ENCODE results near the gene RAB3GAP2.

RAB3GAP2 gene

GRCh38 chr1:220272047-220272840, at the start of gene RAB3GAP2:
TSS of gene RAB3GAP2 (minus strand) at chr1:220272453. CDS start at chr1:220272337, 116 bp downstream.
- peak; percentile 25; the same call in 1 of the 2 replicates for TF ChIP-seq CTCF (IDR thresholded peaks at IDR 0.05; ENCODE audit: low read depth, low read length)
- peaks cover 22% of the 10 kb centered on the region for H3K36me3 ChIP-seq
- H3K27ac ChIP-seq, result peak within 1 kb of the TSS; percentile 78
- no peaks in the 10 kb centered on the region for H3K9me3 ChIP-seq (ENCODE audit: severe bottlenecking)
- H3K27me3 ChIP-seq (ENCODE audit: insufficient read depth, low read depth, severe bottlenecking), result no peaks in the 10 kb centered on the region
- DNase-seq, result peak; percentile 99
- peak within 1 kb of the TSS; percentile 96 for H3K4me3 ChIP-seq (ENCODE audit: low read depth, low read length)

GRCh38 chr1:220321758-220322157, 49.5 kb upstream of the RAB3GAP2 start:
- Histone ChIP-seq H3K36me3 (no peaks in the 10 kb centered on the region), H3K27me3 (ENCODE audit: insufficient read depth, low read depth, severe bottlenecking) (no peaks in the 10 kb centered on the region), H3K27ac (no peak overlapping the region), H3K4me3 (ENCODE audit: low read depth, low read length) (no peak overlapping the region), H3K9me3 (ENCODE audit: severe bottlenecking) (no peaks in the 10 kb centered on the region)
- DNase-seq, result no peak
- 0 out of 2 replicates have a peak, but pooled peaks have one; percentile 10 for TF ChIP-seq CTCF (IDR thresholded peaks at IDR 0.05; ENCODE audit: low read depth, low read length)

- Histone ChIP-seq H3K36me3 (no peaks in the 10 kb centered on the region), H3K9me3 (ENCODE audit: severe bottlenecking) (no peaks in the 10 kb centered on the region), H3K27me3 (ENCODE audit: insufficient read depth, low read depth, severe bottlenecking) (no peaks in the 10 kb centered on the region), H3K4me3 (ENCODE audit: low read depth, low read length) (no peak overlapping the region), H3K27ac (no peak overlapping the region)
- DNase-seq, result no peak
- TF ChIP-seq CTCF (IDR thresholded peaks at IDR 0.05; ENCODE audit: low read depth, low read length), result no peak
Observed at GRCh38 chr1:220320709-220321108, 48.5 kb upstream of the RAB3GAP2 start.

GRCh38 chr1:220318673-220319072, 46.4 kb upstream of the RAB3GAP2 start:
- no peak for TF ChIP-seq CTCF (IDR thresholded peaks at IDR 0.05; ENCODE audit: low read depth, low read length)
- DNase-seq, result no peak

GRCh38 chr1:220317161-220317560, 44.9 kb upstream of the RAB3GAP2 start:
- Histone ChIP-seq H3K27ac (no peak overlapping the region), H3K9me3 (ENCODE audit: severe bottlenecking) (no peaks in the 10 kb centered on the region), H3K4me3 (ENCODE audit: low read depth, low read length) (no peak overlapping the region), H3K27me3 (ENCODE audit: insufficient read depth, low read depth, severe bottlenecking) (no peaks in the 10 kb centered on the region), H3K36me3 (no peaks in the 10 kb centered on the region)
- no peak for DNase-seq
- TF ChIP-seq CTCF (IDR thresholded peaks at IDR 0.05; ENCODE audit: low read depth, low read length), result no peak

More at GRCh38 chr1:220318673-220319072, 46.4 kb upstream of the RAB3GAP2 start:
- H3K27me3 ChIP-seq (ENCODE audit: insufficient read depth, low read depth, severe bottlenecking), result no peaks in the 10 kb centered on the region
- H3K36me3 ChIP-seq, result no peaks in the 10 kb centered on the region
- no peak overlapping the region for H3K4me3 ChIP-seq (ENCODE audit: low read depth, low read length)
- H3K27ac ChIP-seq, result no peak overlapping the region
- H3K9me3 ChIP-seq (ENCODE audit: severe bottlenecking), result no peaks in the 10 kb centered on the region

All from WERI-Rb-1 (cell line).